Measurements from ENCODE around the gene SYNGR3.
"Not testable (repeated sequence)": the region's sequence is repeated elsewhere in the genome, so short reads cannot be mapped to it uniquely, and the experiment has no call there.

GRCh38 chr16:2033909-2034695 is 44.3 kb downstream of the SYNGR3 start:
- not testable (repeated sequence) for TF ChIP-seq MAX (IDR thresholded peaks at IDR 0.05); ZNF75D (CRISPR knock-in tag; IDR thresholded peaks at IDR 0.05; ENCODE audit: borderline replicate concordance); ZFP37 (CRISPR knock-in tag; IDR thresholded peaks at IDR 0.05; ENCODE audit: borderline replicate concordance); CTCF (CRISPR knock-in tag; IDR thresholded peaks at IDR 0.05)

Measured in HepG2 (cell line).